K562 (cell line): ENCODE measurements around the gene SLC44A1. TPM values are rescaled to one million over a fixed set of nuclear protein-coding genes. Genes with fewer than 3 reads are reported as not detected.

Source experiments
- ARHGAP35 ChIP-seq: fragments of 450-650 bp; IDR thresholded peaks from 2 replicates; pipeline ENCODE4 v1.6.1; 2018; ENCODE audit not compliant: partially characterized antibody
- DMBX1 ChIP-seq: fragments of 250-450 bp; sonication (Bioruptor Pico); IDR thresholded peaks from 2 replicates; pipeline ENCODE4 v1.8.0; 2022; ENCODE audit warnings: inconsistent platforms, mild to moderate bottlenecking, moderate library complexity, borderline replicate concordance
- EHMT2 ChIP-seq: fragments of 450-650 bp; IDR thresholded peaks from 2 replicates; pipeline ENCODE4 v1.6.1; 2018; ENCODE audit warnings: antibody characterized with exemption
- EP300 ChIP-seq: IDR thresholded peaks from 2 replicates; pipeline ENCODE4 v1.6.1; 2012; ENCODE audit warnings: low read length, improper control_type of control experiment
- HMG20B ChIP-seq: fragments of 250-450 bp; sonication (Bioruptor Pico); IDR thresholded peaks from 2 replicates; pipeline ENCODE4 v1.5.0; 2021; ENCODE audit warnings: mild to moderate bottlenecking
- POLR2AphosphoS5 ChIP-seq: IDR thresholded peaks from 2 replicates; pipeline ENCODE4 v1.6.1; 2011; ENCODE audit warnings: mild to moderate bottlenecking, low read depth, low read length, moderate library complexity; ENCODE audit not compliant: control insufficient read depth, insufficient read depth
- RBFOX2 ChIP-seq: fragments of 200-400 bp; formaldehyde crosslinking; IDR thresholded peaks from 2 replicates; pipeline ENCODE4 v1.6.1; 2017; ENCODE audit warnings: low read depth, mild to moderate bottlenecking, low read length, moderate library complexity
- RNF2 ChIP-seq: sonication (generic); IDR thresholded peaks from 2 replicates; pipeline ENCODE4 v1.6.1; 2016
- TGIF2 ChIP-seq: sonication (generic); formaldehyde crosslinking; IDR thresholded peaks from 2 replicates; pipeline ENCODE4 v1.8.1; 2022; ENCODE audit warnings: mild to moderate bottlenecking, missing genetic modification reagents, moderate library complexity
- ZNF263 ChIP-seq: sonication (generic); formaldehyde crosslinking; IDR thresholded peaks from 2 replicates; pipeline ENCODE4 v1.8.0; 2022; ENCODE audit warnings: mild to moderate bottlenecking, missing genetic modification reagents, borderline replicate concordance
- ZNF274 ChIP-seq: IDR thresholded peaks from 2 replicates; pipeline ENCODE4 v1.6.1; 2011; ENCODE audit warnings: low read depth, mild to moderate bottlenecking, low read length, moderate library complexity, borderline replicate concordance
- ZNF644 ChIP-seq: fragments of 200-800 bp; sonication (Bioruptor generic); IDR thresholded peaks from 2 replicates; pipeline ENCODE4 v1.6.1; 2016; ENCODE audit warnings: low read depth, missing genetic modification characterization, missing compliant biosample characterization
- polyA plus RNA-seq, 8 experiments: library from polyadenylated mRNA; depleted of rRNA in 4 of 8; stranded (reverse) in 5 of 8; unstranded in 3 of 8; fragments of >200 nt; fragmentation: Nextera tagmentation in 2 of 8; fragmentation: Illumina TruSeq in 1 of 8; extraction: Ambion mirVana in 2 of 8; extraction: Trizol in 1 of 8; gene quantifications; 2 replicates each; pipeline versions ENCODE4 v1.2.1 to v1.2.3, GENCODE V29; 2011 to 2014; ENCODE audit warnings: inconsistent platforms in 1 of 8, missing spikeins in 1 of 8
- total RNA-seq, 7 experiments: library from RNA; depleted of rRNA in 6 of 7; stranded (reverse); fragments of >200 nt in 6 of 7; fragmentation: Illumina TruSeq in 2 of 7; extraction: Trizol in 2 of 7; gene quantifications; 2 replicates each; pipeline versions ENCODE4 v1.2.1 to v1.2.3, GENCODE V29; 2011 to 2021; ENCODE audit warnings: low replicate concordance in 1 of 7
- TF ChIP-seq, protein P1 (sequence below): sonication (generic); formaldehyde crosslinking; IDR thresholded peaks from 2 replicates; pipeline ENCODE4 v1.8.1; 2022; ENCODE audit warnings: missing genetic modification reagents
- TF ChIP-seq, protein P2 (sequence below): sonication (generic); formaldehyde crosslinking; IDR thresholded peaks from 2 replicates; pipeline ENCODE4 v1.8.1; 2023; ENCODE audit warnings: missing genetic modification reagents, mild to moderate bottlenecking, borderline replicate concordance
- TF ChIP-seq, protein P3 (sequence below): fragments of 450-650 bp; IDR thresholded peaks from 2 replicates; pipeline ENCODE4 v1.6.1; 2014; ENCODE audit warnings: low read depth, mild to moderate bottlenecking, moderate library complexity, borderline replicate concordance
- TF ChIP-seq, protein P4 (sequence below): fragments of 250-450 bp; sonication (Bioruptor Pico); IDR thresholded peaks from 2 replicates; pipeline ENCODE4 v1.4.0; 2020; ENCODE audit warnings: mild to moderate bottlenecking, moderate library complexity

Gene SLC44A1
- total and polyA plus RNA-seq, 9 of the 15 experiments (the other 6 are each of a cell fraction or from before 2014, with no cell fraction given), result 0.11 to 0.59 (median 0.30) TPM

DNA sequence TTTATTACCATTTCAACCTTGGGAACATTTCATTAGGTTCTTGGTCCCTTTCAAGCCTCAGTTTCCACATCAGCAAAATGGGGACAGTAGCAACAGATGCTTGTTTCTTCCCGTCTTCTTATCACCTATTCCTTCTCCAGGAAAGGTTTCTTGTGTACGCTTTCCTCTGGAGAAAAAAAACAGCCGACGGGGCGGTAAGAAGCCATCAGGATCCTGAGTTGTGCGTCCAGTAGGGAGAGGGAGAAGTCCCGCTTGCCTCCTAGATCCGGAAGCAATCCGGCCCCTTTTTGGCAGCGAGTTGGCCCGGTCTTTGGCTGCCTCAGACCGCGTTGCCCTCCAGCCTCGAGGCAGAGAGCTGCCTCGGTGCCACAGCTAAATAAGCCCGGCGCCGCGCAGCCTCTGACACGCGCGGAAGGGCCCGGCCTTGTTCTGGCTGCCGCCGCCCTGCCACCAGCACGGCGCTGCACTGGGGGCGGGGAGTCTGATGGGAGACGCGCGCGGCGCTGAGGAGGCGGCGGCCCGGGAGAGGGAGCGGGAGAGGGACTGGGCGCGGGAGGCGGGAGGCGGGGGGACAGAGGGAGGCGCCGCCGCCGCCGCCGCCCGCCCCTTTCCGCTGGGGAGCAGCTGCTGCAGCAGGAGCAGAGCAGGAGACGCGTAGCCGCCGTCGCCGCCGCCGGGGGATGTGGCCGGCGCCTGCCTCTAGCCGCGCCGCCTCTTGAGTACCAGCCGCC, at the start of gene SLC44A1 (continued):
- TF ChIP-seq, protein P1, sequence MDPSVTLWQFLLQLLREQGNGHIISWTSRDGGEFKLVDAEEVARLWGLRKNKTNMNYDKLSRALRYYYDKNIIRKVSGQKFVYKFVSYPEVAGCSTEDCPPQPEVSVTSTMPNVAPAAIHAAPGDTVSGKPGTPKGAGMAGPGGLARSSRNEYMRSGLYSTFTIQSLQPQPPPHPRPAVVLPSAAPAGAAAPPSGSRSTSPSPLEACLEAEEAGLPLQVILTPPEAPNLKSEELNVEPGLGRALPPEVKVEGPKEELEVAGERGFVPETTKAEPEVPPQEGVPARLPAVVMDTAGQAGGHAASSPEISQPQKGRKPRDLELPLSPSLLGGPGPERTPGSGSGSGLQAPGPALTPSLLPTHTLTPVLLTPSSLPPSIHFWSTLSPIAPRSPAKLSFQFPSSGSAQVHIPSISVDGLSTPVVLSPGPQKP (CRISPR knock-in tag), result no peak
- peak; percentile 59; the same call in 1 of the 2 replicates for TF ChIP-seq RNF2
- TF ChIP-seq ZNF263 (CRISPR knock-in tag), result 0 out of 2 replicates have a peak, but pooled peaks have one; percentile 35
- TF ChIP-seq RBFOX2, result peak; percentile 77
- no peak for TF ChIP-seq EP300
- TF ChIP-seq, protein P2, sequence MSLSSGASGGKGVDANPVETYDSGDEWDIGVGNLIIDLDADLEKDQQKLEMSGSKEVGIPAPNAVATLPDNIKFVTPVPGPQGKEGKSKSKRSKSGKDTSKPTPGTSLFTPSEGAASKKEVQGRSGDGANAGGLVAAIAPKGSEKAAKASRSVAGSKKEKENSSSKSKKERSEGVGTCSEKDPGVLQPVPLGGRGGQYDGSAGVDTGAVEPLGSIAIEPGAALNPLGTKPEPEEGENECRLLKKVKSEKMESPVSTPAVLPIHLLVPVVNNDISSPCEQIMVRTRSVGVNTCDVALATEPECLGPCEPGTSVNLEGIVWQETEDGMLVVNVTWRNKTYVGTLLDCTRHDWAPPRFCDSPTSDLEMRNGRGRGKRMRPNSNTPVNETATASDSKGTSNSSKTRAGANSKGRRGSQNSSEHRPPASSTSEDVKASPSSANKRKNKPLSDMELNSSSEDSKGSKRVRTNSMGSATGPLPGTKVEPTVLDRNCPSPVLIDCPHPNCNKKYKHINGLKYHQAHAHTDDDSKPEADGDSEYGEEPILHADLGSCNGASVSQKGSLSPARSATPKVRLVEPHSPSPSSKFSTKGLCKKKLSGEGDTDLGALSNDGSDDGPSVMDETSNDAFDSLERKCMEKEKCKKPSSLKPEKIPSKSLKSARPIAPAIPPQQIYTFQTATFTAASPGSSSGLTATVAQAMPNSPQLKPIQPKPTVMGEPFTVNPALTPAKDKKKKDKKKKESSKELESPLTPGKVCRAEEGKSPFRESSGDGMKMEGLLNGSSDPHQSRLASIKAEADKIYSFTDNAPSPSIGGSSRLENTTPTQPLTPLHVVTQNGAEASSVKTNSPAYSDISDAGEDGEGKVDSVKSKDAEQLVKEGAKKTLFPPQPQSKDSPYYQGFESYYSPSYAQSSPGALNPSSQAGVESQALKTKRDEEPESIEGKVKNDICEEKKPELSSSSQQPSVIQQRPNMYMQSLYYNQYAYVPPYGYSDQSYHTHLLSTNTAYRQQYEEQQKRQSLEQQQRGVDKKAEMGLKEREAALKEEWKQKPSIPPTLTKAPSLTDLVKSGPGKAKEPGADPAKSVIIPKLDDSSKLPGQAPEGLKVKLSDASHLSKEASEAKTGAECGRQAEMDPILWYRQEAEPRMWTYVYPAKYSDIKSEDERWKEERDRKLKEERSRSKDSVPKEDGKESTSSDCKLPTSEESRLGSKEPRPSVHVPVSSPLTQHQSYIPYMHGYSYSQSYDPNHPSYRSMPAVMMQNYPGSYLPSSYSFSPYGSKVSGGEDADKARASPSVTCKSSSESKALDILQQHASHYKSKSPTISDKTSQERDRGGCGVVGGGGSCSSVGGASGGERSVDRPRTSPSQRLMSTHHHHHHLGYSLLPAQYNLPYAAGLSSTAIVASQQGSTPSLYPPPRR (CRISPR knock-in tag), result peak; percentile 45; the same call in 1 of the 2 replicates
- TF ChIP-seq, protein P3, sequence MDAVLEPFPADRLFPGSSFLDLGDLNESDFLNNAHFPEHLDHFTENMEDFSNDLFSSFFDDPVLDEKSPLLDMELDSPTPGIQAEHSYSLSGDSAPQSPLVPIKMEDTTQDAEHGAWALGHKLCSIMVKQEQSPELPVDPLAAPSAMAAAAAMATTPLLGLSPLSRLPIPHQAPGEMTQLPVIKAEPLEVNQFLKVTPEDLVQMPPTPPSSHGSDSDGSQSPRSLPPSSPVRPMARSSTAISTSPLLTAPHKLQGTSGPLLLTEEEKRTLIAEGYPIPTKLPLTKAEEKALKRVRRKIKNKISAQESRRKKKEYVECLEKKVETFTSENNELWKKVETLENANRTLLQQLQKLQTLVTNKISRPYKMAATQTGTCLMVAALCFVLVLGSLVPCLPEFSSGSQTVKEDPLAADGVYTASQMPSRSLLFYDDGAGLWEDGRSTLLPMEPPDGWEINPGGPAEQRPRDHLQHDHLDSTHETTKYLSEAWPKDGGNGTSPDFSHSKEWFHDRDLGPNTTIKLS, result peak; percentile 76
- TF ChIP-seq HMG20B (CRISPR knock-in tag), result no peak
- no peak for TF ChIP-seq ZNF644
- TF ChIP-seq EHMT2, result 0 out of 2 replicates have a peak, but pooled peaks have one; percentile 46
- TF ChIP-seq ARHGAP35, result no peak
- TF ChIP-seq, protein P4, sequence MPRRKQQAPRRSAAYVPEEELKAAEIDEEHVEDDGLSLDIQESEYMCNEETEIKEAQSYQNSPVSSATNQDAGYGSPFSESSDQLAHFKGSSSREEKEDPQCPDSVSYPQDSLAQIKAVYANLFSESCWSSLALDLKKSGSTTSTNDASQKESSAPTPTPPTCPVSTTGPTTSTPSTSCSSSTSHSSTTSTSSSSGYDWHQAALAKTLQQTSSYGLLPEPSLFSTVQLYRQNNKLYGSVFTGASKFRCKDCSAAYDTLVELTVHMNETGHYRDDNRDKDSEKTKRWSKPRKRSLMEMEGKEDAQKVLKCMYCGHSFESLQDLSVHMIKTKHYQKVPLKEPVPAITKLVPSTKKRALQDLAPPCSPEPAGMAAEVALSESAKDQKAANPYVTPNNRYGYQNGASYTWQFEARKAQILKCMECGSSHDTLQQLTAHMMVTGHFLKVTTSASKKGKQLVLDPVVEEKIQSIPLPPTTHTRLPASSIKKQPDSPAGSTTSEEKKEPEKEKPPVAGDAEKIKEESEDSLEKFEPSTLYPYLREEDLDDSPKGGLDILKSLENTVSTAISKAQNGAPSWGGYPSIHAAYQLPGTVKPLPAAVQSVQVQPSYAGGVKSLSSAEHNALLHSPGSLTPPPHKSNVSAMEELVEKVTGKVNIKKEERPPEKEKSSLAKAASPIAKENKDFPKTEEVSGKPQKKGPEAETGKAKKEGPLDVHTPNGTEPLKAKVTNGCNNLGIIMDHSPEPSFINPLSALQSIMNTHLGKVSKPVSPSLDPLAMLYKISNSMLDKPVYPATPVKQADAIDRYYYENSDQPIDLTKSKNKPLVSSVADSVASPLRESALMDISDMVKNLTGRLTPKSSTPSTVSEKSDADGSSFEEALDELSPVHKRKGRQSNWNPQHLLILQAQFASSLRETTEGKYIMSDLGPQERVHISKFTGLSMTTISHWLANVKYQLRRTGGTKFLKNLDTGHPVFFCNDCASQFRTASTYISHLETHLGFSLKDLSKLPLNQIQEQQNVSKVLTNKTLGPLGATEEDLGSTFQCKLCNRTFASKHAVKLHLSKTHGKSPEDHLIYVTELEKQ (CRISPR knock-in tag), result no peak
- no peak for TF ChIP-seq ZNF274
- TF ChIP-seq DMBX1 (CRISPR knock-in tag), result 0 out of 2 replicates have a peak, but pooled peaks have one; percentile 62
- TF ChIP-seq TGIF2 (CRISPR knock-in tag), result peak; percentile 78; the same call in 1 of the 2 replicates
- TF ChIP-seq POLR2AphosphoS5, result 0 out of 2 replicates have a peak, but pooled peaks have one; percentile 31
